Uterus (tissue), 2 donors: ENCODE results near the gene LRWD1.

Experiments used
- CTCF ChIP-seq, 4 experiments: fragments of 200-600 bp in 2 of 4; fragments of 450-650 bp in 2 of 4; sonication (generic) in 2 of 4; IDR thresholded peaks; one replicate each; pipeline ENCODE4 v1.5.1; 2016 to 2019; ENCODE audit warnings: antibody characterized with exemption in 4 of 4, mild to moderate bottlenecking in 2 of 4, moderate library complexity in 1 of 4
- POLR2A ChIP-seq, 2 donors: fragments of 450-650 bp; IDR thresholded peaks; one replicate each; pipeline ENCODE4 v1.6.1; 2016; ENCODE audit warnings: antibody characterized with exemption in 2 of 2, mild to moderate bottlenecking in 1 of 2, moderate library complexity in 1 of 2

- TF ChIP-seq POLR2A (IDR thresholded peaks at IDR 0.05): no peak
- TF ChIP-seq CTCF (IDR thresholded peaks at IDR 0.05): no peak
Measured at GRCh38 chr7:102473271-102473991, 8.6 kb downstream of the LRWD1 start.
